T-helper 9 cell (primary cell): ENCODE results near the gene WDR62.

Source experiments
- DNase-seq: peaks from one replicate; pipeline ENCODE4 v3.0.0-alpha.2; 2020

The WDR62 gene

GRCh38 chr19:36142496-36142895 lies 87.8 kb downstream of the WDR62 start:
- no peak for DNase-seq

- DNase-seq = no peak
These were observed 89.9 kb downstream of the WDR62 start for GRCh38 chr19:36144624-36145023.

DNA sequence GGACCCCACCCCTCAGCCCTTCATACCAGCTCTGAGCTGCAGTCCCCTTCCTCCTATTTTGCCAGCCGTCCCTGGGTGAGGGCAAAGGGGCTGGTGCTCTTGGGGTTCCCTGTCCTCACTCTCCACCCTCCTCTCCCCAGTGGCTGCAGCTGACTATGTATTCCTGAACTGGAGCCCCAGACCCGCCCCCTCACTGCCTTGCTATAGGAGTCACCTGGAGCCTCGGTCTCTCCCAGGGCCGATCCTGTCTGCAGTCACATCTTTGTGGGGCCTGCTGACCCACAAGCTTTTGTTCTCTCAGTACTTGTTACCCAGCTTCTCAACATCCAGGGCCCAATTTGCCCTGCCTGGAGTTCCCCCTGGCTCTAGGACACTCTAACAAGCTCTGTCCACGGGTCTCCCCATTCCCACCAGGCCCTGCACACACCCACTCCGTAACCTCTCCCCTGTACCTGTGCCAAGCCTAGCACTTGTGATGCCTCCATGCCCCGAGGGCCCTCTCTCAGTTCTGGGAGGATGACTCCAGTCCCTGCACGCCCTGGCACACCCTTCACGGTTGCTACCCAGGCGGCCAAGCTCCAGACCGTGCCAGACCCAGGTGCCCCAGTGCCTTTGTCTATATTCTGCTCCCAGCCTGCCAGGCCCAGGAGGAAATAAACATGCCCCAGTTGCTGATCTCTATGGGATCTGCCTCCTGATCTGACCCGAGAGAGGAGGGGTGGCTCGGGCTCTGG lies 95.1 kb downstream of the WDR62 start:
- no peak for DNase-seq

DNA sequence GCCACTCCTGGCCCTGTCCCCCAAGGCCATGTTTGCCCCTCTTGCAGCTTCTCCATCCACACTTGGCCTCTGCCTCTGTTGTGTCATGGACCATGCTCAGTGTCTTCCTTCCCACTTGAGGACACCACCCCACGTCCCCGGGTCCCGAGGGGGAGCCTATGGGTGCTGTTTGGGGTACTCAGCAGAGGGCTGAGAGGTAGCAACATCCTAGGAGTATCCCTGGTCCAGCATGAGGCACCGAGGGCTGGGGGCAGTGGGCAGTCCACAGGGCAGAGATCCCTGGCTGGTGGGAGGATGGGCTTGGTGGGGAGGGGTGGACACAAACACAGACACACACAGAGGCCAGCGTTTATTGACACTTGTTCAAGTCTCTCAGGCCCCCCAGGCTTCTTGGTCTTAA lies 95.9 kb downstream of the WDR62 start:
- no peak for DNase-seq

DNA sequence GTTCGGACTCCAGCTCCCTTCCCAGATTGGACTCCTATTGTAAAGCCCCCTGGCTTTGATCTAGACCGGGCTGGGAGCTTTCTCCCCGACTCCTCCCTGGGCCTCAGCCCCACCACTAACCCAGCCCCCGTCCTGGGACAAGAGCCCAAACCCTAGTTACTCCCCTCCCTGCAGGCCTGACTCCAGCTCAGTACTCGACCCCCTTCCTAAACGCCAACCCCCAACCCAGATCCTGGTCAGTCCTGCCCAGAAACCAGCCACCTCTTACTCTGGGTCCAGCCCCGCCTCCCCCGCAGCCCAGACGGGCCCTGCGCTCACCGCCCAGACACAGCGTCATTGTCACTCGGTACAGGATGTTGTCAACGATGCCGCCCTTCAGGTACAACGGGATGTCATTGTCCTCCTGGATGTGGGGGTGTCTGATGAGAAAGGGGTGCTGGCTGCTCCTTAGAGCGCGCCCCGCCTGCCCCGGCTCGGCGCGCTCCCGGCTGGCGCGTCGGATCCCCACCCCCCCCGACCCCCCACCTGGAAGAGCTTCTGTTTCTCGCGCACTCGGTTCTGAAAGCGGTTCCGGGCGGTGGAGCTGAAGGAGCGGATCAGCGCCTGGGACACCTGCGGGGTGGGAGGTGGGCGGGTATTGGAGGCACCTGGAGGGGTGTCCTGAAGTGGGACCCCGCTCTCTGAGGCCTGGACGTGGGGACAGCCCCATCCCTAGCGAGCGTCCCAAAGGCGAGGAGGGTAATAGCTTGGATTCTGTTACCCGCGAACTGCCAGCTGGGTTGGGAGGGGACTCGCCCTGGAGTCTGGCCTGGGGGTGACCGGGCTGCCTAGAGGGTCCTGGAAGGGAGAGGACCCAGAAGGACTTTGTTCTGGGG lies 96.7 kb downstream of the WDR62 start:
- no peak for DNase-seq

- DNase-seq = no peak
These were observed 97.3 kb downstream of the WDR62 start for GRCh38 chr19:36152019-36152351.

GRCh38 chr19:36152352-36153091 lies 97.8 kb downstream of the WDR62 start, which contains the start of gene COX7A1:
TSS of gene COX7A1 (minus strand) at chr19:36152447. CDS start at chr19:36152407, 40 bp downstream.
- no peak for DNase-seq

- no peak for DNase-seq
These were observed 98.4 kb downstream of the WDR62 start for GRCh38 chr19:36153126-36153525.
